ENCODE data around the gene NGRN.
"Not testable (repeated sequence)": the region's sequence is repeated elsewhere in the genome, so short reads cannot be mapped to it uniquely, and the experiment has no call there.

The NGRN gene

DNA sequence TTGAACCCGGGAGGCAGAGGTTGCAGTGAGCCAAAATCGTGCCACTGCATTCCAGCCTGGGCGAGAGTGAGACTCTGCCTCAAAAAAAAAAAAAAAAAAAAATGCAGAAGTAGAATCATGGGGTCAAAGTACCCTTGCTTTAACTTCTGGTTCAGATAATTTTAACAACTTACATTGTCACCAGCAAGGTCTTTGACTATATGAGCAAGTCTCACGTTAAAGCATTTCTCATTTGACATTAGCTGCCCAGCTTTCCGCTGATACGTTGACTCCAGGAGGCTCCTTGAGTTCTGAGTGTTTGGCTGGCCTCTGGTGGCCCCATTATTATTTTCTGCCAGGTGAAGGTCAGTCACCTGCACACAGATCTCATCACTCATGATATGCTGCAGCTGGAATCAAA is 16.2 kb downstream of the NGRN start:
- DNase-seq (ENCODE audit: low read depth) = not testable (repeated sequence)

DNA sequence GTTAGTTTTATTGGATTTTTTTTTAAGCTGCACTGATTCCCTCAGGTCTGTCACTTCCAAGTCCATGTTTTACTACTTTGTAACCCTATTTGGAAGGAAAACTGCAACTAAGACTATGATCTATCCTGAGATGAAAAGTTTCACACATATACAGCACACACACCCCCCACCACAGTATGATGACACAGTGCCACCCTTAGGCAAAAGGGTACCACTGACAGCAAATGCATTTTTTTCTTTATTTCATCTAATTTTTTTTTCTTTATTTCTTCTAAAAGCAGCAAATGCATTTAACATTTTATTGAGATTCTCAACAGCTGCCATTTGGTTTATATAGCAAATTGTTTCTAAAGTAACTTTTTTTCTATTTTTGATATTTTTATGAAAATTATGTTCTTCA is 21.2 kb downstream of the NGRN start:
- DNase-seq (ENCODE audit: low read depth) = peak; percentile 41

DNA sequence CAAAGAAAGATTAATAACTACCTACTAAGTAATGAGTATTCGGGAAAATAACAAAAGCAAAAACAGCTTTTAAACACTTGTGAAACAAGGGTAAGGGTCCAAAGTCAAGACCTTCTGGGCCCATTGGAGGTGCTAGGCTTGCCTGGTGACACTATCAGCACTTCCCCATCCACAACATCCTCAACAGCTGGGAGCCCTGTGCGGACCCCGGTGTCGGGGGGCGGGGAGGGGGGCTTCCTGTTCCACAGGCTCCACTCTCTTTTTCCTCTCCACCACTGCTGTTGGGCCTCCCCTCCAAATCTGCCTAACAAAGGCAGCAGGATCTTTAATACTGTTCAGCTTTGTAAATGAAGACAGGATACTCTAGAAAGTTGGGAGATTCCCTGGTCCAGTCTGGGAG is 21.6 kb downstream of the NGRN start:
- DNase-seq (ENCODE audit: low read depth) = no peak

DNA sequence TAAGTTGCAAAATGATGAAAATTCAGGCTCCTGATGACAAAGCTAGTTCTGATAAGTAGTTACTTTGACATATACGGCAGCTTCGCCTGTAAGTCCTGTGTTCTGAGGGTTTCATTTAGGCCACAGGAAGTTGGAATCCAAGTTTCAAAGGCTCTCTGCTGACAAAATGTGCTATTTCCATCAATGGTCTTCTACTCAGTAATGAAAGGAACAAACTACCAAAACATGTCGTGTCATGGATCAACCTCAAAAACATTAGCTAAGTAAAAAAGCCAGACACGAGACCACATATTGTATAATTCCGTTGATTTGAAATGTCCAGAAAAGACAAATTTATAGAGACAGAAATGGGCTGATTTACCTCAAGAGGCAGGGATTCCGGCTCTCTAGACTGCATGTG is 22.5 kb downstream of the NGRN start:
- DNase-seq (ENCODE audit: low read depth) = no peak

DNA sequence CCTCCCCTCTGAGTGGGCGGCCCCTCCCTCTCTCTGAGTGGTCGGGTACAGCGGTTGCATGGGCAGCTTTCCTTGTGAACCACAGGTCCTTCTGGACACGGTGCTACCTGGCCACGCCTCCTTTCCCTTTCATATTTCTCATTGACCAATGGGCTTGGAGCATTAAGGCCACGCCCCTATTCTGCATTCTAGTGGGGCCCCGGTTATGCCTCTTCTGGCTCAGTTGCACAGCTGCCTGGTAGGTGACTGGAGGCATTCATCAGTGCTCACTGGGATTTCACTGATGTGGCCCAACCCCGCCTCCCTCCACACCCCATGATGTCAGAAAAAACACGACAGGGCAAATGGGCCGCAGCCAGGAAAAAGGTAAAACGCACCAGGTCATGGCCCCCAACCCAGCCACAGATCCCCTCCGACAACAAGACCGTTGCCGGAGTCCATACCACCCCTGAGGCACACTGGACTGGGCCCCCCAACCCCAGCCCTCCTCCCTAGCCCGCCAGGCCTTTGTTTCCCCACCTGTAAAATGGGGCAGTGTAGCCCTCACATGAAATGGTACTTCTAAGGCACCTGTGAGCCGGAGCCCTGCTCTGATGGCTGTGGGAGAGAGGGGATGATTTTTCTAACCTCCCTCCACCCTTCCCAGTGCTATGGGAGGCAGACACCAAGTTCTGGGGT is 26.3 kb downstream of the NGRN start:
- DNase-seq (ENCODE audit: low read depth) = peak; percentile 32

DNA sequence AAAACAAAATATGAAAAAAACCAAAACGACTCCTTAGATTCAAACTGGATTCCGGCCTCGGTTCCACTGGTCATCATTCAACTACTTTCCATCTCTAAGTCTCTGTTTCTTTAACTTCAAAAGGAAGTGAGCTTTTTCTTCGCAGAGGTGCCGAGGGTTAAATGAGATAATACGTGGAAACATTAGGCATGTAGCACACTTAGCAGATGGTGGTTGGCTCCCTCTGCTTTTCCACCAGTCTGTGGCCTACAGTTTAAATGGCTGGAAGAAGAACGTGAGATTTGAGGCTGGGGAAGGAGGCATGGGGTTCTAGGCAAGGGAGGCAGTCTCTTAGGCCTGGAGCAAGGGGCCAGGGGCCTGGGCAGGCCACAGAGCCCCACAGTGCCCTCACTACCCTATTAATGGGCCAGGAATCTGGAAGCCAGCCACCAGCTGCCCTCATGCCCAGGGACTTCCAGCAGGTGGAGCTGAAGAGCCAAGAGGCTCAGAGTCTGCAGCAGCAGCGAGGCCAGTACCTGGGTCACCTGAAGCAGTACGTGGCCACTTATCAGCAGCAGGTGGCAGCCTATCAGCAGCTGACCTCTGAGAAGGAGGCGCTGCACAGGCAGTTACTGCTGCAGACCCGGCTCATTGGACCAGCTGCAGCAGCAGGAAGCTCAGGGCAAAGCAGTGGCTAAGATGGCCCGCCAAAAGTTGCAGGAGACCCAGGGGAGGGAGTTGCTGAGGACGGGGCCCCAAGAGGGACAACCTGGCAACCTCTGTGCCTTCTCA is 27.8 kb downstream of the NGRN start:
- peak; percentile 23 for DNase-seq (ENCODE audit: low read depth)

DNA sequence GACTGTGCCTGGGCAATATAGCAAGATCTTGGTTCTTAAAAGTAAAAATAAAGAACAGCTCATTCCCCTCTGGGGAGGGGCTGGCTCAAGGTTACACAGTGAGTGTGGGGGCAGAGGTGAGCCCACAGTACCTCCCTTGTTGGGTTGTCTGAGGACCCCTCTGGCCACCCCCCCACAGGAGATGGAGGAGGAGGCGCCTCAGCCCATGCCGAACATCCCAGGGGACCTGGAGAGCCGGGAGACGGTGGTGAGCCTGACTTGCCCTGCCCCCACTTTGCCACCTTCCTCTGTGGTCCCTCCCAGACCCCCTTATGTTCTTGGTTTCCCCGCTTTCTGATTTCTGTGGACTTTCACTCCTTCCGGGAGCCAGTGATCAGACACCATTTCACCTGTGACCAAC is 28.7 kb downstream of the NGRN start:
- DNase-seq (ENCODE audit: low read depth) = no peak

DNA sequence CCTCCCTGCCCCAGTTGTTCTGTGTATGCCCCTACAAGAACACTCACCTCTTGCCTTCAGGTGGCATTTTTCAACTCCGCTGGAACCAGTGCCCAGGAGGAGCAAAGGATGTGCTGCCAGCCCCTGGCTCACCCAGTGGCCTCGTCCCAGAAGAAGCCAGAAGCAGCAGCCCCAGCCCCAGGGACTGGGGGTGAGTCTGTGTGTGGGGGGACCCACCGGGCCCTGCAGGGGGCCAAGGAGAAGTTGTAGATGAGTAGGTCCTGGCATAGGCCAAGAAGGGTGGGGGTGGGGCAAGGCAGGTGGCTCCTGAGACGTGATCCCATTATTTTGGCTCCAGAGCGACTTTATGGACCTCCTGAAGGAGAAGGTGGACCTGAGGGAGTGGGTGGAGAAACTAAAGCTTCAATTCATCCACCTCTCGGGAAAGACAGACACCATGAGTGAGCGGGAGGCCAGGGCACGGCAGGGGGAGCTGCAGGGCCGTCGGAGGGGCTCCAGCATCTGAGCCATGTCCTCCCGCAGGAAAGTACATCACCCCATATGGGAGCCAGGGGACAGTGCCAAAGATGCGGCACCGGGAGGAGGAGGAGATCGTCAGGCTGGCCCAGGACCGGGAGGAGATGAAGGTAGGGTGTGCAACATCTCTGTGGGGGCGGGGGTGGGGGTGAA is 29.3 kb downstream of the NGRN start:
- no peak for DNase-seq (ENCODE audit: low read depth)

DNA sequence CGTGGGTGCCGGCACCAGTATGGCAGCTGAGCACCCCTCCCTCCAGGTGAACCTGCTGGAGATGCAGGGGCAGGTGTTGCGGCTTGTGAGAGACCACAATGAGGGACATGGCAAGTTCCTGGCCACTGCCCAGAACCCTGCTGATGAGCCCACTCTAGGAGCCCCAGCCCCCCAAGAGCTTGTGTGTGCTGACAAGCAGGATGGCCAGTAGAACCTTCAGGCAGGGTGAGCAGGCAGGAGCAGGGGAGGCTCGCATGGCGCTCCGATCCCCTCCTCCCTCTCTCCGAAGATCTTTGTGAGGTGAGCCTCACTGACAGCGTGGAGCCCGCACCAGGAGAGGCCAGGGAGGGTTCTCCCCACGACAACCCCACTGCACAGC is 29.8 kb downstream of the NGRN start:
- no peak for DNase-seq (ENCODE audit: low read depth)

DNA sequence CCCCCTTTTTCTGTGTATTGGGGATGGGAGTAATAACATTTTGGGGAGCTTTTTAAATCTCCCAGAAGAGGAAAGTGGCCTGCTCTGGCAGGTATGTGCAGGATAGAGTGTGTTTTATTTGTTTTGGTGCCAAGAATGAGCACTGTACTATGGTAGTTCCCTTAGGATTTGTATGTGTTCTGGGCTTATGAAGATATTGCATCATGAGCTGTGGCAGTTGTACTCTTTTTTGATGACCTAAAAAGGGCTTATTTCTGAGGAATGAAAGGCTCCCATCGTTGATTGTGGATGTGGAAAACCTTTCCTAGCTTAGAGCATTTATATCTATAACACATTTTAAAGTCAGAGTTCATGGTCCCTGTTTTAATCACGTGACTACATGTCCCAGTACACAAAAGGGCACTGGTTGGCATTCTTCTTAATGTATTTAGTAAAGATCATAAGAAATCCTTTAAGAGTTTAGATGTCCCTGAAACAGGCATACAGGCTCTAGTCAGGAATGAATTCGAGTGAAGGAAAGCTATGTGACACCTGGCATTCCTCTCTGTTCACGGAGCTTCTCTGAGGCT is 30.9 kb downstream of the NGRN start:
- peak; percentile 10 for DNase-seq (ENCODE audit: low read depth)

DNA sequence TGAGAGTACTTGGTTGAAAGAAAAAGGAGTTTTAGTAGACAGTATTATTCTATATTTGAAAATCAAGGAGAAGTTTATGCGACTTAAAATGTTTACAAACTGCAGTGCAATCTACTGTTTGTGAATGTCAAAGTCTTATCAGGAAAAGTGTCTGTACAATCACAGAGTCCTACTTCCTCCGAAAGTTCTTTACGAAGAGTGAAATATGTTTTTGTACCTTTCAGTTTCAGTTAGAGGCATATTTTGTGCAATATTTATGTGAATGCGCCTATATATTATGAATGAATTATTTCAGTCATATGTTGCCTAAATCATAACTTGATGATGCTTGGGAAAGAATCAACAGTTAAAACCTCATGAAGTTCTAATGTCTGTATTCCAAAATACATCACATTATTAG is 31.5 kb downstream of the NGRN start:
- DNase-seq (ENCODE audit: low read depth) = no peak

DNA sequence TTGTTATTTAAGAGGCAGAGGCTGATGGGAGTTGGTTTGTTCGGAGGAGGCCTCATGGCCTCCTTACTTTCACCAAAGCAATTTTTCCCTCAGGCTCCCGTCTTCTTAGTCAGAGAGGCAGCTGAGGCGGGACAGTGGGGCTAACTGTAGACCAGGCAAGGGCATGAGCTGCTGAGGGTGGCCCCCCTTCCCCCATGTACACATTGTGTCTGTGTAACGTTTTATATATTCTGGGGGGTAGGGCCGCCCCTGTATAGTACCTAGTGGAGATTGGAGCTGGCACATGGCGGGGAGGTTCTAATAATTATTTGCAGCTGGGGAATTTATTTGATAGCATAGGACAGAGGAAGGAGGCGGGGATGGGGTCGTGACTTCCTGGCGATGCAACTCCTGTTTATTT is 35.1 kb downstream of the NGRN start:
- DNase-seq (ENCODE audit: low read depth) = no peak

DNA sequence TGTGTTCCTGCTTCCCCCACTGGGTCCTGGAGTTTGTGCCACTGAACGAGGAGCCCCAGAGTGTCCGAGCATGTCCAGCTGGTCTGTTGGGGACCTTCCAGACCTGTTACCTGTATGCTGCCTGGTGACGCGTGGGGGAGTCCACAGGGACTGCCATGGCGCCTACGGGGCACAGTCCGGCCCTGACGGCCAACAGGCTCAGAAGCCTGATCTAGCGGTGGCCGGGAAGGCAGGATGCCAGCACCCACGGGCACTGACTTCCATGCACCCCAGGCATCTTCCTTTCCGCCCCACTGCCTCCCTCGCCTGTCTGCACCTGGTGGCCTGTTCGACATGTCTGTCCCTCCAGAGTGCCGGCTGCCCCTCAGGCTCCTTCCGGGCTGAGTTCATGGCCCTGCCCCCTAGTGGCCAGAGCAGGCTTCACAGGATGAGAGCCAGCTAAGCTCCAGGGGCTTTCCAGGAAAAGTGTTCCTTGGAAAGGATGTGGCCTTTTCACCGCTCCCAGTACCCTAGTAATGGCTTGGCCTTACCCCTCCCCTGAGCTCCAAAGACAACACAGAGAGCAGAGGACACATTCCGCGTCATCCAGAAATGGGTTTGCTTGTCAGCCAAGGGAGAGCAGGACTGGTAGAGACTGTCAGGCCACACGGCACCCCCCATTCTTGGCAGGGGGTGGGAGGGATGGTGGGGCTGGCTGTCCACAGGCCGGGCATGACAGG is 35.7 kb downstream of the NGRN start:
- peak; percentile 41 for DNase-seq (ENCODE audit: low read depth)

DNA sequence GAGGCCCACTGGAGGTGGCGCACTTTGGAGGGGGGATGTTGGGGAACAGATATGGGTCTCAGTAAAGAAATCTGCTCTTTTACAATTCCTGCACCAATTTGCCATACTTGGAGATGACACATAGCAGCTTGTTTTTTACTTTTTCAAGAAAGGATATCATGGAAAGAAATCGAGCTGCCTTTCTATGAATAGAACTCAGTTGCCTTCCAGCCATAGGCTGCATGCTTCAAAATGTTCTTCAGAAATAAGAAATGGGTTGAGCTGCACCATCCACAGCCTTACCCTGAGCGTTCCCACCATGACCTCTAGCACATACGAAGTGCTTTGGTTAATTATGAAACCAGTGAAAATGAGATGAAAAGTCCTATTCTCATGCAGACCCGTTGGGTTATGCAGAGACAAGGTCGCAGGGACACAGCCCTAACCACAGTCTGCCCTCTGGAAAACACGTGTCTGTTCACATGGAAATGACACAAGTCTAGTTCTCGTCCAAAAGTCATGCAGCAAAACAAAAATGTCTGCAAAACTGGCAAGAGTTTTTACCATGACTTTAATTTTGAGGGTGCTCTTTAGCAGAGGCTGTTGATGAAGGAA is 36.3 kb downstream of the NGRN start:
- DNase-seq (ENCODE audit: low read depth) = no peak

DNA sequence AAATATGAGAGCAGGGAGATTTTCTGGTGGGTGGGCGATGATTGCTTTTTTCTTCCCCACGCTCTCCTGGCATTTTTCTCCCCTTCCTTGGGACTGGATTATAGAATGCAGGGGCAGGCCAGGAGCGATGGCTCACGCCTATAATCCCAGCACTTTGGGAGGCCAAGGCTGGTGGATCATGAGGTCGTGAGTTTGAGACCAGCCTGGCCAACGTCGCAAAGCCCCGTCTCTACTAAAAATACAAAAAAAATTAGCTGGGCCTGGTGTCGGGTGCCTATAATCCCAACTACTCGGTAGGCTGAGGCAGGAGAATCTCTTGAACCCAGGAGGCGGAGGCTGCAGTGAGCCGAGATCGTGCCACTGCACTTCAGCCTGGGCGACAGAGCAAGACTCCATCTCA is 39.9 kb downstream of the NGRN start:
- DNase-seq (ENCODE audit: low read depth) = not testable (repeated sequence)

DNA sequence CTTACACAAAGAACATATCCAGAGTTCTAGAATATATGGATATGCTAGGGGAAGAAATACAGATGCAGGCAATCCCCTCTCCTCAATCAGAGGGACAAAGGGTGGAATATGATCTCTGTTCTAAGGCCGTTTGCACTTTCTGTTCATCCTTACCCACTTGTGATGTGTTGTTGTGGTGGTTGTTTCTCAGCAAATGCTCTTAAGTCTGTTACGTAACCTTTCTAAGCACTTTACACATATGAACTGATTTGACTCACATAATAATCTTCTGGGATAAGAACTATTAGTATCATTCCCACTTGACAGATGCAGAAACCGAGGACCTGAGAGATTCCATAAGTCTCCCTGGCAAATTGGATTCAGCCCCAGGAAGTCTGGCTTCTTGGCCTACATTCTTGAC is 40.5 kb downstream of the NGRN start:
- DNase-seq (ENCODE audit: low read depth) = peak; percentile 71

DNA sequence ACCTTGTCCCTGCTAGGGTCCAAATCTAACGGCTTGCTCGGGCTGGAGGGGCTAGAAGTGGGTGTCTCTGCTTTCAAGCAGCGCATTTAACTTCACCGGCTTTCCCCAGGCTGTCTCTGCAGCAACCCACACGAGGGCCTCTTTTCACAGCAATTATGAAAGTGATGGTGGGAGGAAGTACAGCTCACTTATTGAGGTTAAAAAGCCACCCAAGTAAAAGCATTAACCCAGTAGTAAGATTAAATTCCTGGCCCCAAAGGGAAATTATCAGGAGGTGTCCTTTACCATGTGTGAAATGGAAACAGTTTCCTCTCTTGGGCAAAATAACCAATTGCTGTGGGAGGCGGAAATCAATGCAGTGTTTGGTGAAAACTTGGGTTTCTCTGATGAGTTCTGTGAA is 41.1 kb downstream of the NGRN start:
- peak; percentile 15 for DNase-seq (ENCODE audit: low read depth)

DNA sequence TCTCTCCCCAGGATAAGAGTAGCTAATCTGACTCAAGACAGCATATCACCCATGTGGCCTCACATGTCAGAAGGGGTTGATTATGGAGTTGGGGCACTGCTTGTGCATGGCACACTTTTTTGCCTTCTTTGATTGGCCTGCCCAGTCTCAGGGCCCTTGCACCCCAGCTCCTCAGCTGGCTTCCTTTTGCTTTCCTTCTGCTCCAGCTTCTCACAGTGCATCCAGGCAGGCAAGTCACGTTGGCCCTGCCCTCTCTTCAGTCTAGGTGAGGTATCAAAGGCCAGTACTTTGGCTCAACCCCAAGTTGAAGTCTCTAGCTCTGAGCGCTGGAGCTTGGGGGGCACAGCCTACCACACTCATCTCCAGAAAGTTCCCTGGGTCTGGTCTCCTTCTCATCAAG is 42.2 kb downstream of the NGRN start:
- no peak for DNase-seq (ENCODE audit: low read depth)

DNA sequence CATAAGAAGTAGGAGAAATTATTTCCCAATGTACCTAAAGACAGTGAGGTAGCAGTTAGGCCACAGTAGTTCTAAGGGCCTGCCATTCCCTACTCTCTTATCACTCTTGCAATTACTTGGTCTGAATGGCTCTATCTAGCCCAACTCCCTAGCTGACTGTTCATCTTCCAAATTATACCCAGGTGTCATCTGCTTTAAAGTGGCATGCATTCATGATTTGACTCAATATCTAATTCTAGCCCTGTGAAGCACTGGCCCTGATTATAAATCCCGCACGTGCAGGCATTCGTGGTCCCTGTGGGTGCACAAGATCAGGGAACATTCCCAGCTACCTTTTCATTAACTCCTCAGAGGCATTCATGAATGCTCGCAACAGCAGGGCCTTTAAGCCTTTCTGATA is 43.5 kb downstream of the NGRN start:
- no peak for DNase-seq (ENCODE audit: low read depth)

DNA sequence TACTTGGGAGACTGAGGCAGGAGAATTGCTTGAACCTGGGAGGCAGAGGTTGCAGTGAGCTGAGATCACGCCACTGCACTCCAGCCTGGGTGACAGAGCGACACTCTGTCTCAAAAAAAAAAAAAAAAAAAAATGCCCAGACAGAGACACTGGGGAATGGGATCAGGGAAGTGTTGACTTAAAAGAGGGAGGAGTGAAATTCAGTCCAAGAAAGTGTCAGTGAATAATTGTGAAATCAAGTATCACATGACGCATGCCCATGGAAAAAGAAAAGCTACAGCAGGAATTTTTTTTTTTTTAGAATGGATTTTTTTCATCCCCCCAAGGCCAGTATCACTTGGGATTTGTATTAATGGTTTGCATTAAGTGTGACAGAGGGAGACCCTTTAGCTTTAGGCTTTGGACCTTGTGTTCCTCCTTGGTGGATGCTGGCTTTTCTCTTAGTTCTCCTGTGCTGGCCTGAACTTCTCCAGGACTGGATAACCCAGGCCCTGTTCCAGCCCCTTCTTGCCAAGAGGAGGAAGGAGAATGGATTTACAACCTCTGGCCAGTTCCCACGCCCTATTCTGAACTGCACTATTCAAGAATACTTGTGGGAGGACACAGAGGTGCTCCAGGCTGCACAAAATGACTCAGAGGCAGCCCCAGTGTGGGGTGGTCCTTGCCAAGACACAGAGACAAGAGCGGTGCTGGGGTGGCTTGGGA is 50.0 kb downstream of the NGRN start:
- DNase-seq (ENCODE audit: low read depth) = peak; percentile 96

DNA sequence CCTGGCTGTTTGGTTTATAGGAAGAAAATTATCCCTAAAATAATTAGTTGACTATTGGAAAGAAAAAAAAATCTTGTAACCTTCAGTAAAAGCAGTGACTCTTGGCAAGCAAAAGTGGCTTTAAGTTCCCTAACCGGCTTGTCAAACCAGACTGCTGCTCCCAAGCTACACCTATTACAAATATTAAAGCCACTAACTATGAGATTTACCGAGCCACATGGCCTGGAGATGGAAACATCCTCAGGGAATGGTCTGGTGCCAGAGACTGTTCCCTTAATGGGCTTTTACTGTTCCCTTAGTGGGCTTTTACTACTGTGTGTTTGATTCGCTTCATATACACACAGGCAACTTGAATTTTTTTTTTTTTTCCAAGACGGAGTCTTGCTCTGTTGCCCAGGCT is 50.7 kb downstream of the NGRN start:
- no peak for DNase-seq (ENCODE audit: low read depth)

Measured in amniotic epithelial cell (primary cell).